Tibial artery (tissue), 4 donors: ENCODE data around the gene AGMAT.

Experiments used
- DNase-seq, 2 donors: peaks; one replicate each; pipeline ENCODE4 v3.0.0-alpha.2; 2019
- H3K27ac ChIP-seq, 2 donors: fragments of 200-600 bp; sonication (generic) in 1 of 2; 1 replicate in 1 of 2; 2 replicates in 1 of 2; pipeline ENCODE4 v1.5.1; 2018 to 2019; ENCODE audit warnings: mild to moderate bottlenecking in 1 of 2
- H3K27me3 ChIP-seq, 2 donors: fragments of 200-600 bp; sonication (generic) in 1 of 2; one replicate each; pipeline versions ENCODE4 v1.5.1 to v1.6.0; 2016 to 2019
- H3K36me3 ChIP-seq, 3 donors: fragments of 200-600 bp; sonication (generic) in 2 of 3; one replicate each; pipeline ENCODE4 v1.5.1; 2016 to 2019; ENCODE audit warnings: mild to moderate bottlenecking in 2 of 3
- H3K4me1 ChIP-seq, 4 donors: fragments of 200-600 bp; sonication (generic) in 2 of 4; 1 replicate in 3 of 4; 2 replicates in 1 of 4; pipeline ENCODE4 v1.5.1; 2016 to 2019
- H3K4me3 ChIP-seq, 2 donors: fragments of 200-600 bp; sonication (generic) in 1 of 2; 1 replicate in 1 of 2; 2 replicates in 1 of 2; pipeline ENCODE4 v1.5.1; 2018 to 2019; ENCODE audit warnings: mild to moderate bottlenecking in 2 of 2
- H3K9me3 ChIP-seq, 3 donors: fragments of 200-600 bp; sonication (generic) in 1 of 3; one replicate each; pipeline ENCODE4 v1.5.1; 2016 to 2019
- intact Hi-C: fragments of 100-400 bp; cut with DNase I; formaldehyde crosslinking; loops from one replicate; pipeline ENCODE4 v1.15.0; 2023; ENCODE audit warnings: low total_unique reads
- TF ChIP-seq, protein P1 (sequence below), 2 experiments: fragments of 200-600 bp in 1 of 2; fragments of 450-650 bp in 1 of 2; IDR thresholded peaks; one replicate each; pipeline ENCODE4 v1.5.1; 2017 to 2019; ENCODE audit warnings: antibody characterized with exemption in 2 of 2, mild to moderate bottlenecking in 1 of 2, moderate library complexity in 1 of 2

Gene AGMAT

GRCh38 chr1:15626269-15626950, 41.6 kb upstream of the AGMAT start:
- Histone ChIP-seq H3K27ac (no peak overlapping the region), H3K36me3 (peaks cover 4 to 24% (median 13%) of the 10 kb centered on the region in 3 donors), H3K9me3 (no peaks in the 10 kb centered on the region), H3K4me1 (peaks cover 0 to 12% (median 4%) of the 10 kb centered on the region in 4 donors), H3K4me3 (no peak overlapping the region), H3K27me3 (no peaks in the 10 kb centered on the region)
- TF ChIP-seq, protein P1, sequence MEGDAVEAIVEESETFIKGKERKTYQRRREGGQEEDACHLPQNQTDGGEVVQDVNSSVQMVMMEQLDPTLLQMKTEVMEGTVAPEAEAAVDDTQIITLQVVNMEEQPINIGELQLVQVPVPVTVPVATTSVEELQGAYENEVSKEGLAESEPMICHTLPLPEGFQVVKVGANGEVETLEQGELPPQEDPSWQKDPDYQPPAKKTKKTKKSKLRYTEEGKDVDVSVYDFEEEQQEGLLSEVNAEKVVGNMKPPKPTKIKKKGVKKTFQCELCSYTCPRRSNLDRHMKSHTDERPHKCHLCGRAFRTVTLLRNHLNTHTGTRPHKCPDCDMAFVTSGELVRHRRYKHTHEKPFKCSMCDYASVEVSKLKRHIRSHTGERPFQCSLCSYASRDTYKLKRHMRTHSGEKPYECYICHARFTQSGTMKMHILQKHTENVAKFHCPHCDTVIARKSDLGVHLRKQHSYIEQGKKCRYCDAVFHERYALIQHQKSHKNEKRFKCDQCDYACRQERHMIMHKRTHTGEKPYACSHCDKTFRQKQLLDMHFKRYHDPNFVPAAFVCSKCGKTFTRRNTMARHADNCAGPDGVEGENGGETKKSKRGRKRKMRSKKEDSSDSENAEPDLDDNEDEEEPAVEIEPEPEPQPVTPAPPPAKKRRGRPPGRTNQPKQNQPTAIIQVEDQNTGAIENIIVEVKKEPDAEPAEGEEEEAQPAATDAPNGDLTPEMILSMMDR (IDR thresholded peaks at IDR 0.05), result no peak
- peak in 1 of 2 donors; percentile 29 for DNase-seq
- intact Hi-C loops, result no loop called here

GRCh38 chr1:15625056-15625917, 40.4 kb upstream of the AGMAT start:
- H3K4me1 ChIP-seq, result peaks cover 0 to 20% (median 7%) of the 10 kb centered on the region in 4 donors
- no peak overlapping the region for H3K27ac ChIP-seq
- H3K36me3 ChIP-seq, result peaks cover 0 to 12% (median 1%) of the 10 kb centered on the region in 3 donors
- no peak for DNase-seq
- no peaks in the 10 kb centered on the region for H3K27me3 ChIP-seq
- TF ChIP-seq, protein P1 (IDR thresholded peaks at IDR 0.05), result no peak
- no peak overlapping the region for H3K4me3 ChIP-seq
- no peaks in the 10 kb centered on the region for H3K9me3 ChIP-seq
- intact Hi-C loops, result no loop called here

GRCh38 chr1:15624133-15624714, 39.4 kb upstream of the AGMAT start:
- no peak overlapping the region for H3K4me3 ChIP-seq
- H3K9me3 ChIP-seq, result no peaks in the 10 kb centered on the region
- DNase-seq, result no peak
- intact Hi-C loops, result loop anchor here (5.0 kb wide), 1 partner anchor 58 kb away; the partner anchor contains the start of gene PLEKHM2
- H3K27me3 ChIP-seq, result no peaks in the 10 kb centered on the region
- H3K36me3 ChIP-seq, result peaks cover 0 to 9% (median 0%) of the 10 kb centered on the region in 3 donors
- peaks cover 0 to 31% (median 16%) of the 10 kb centered on the region in 4 donors for H3K4me1 ChIP-seq
- no peak overlapping the region for H3K27ac ChIP-seq
- TF ChIP-seq, protein P1 (IDR thresholded peaks at IDR 0.05), result no peak

- TF ChIP-seq, protein P1 (IDR thresholded peaks at IDR 0.05), result no peak
- intact Hi-C loops, result loop anchor here (5.0 kb wide), 1 partner anchor 59 kb away; the partner anchor contains the start of gene PLEKHM2
- peaks cover 0 to 39% (median 23%) of the 10 kb centered on the region in 4 donors for H3K4me1 ChIP-seq
Measured at GRCh38 chr1:15623435-15623834, 38.6 kb upstream of the AGMAT start.

DNA sequence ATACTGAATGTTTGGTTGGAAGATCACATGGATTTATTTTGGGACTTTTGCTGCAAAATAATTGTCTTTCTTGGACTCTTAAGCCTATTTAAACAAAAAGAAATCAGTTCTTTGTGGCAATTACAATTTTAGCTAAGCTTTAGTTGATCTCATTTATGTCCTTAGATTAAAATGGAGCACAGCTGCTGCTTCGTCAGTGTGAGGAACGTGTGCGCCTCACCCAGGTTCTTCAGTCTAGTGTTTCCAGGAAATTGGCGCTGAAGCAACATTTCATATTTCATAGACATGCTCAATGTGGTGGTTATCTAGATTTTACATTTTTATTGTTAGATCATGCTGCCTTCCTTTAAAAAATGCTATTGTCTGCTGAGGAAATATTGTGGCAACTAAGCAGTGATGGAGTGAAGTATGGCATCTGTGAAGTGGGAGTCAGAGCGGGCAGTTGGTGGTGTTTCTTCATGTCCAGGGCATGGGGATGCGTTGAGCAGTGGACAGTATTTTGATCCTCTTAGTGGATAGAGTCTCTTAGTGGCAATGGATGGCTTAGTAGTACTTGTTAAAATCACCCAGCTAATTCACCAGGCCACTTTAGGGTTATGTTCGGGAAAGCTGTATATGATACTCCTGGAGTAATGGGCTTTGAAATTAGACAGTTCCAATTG, 38.0 kb upstream of the AGMAT start:
- H3K27ac ChIP-seq, result no peak overlapping the region

More at GRCh38 chr1:15623435-15623834, 38.6 kb upstream of the AGMAT start:
- Histone ChIP-seq H3K4me3 (no peak overlapping the region), H3K36me3 (peaks cover 0 to 9% (median 0%) of the 10 kb centered on the region in 3 donors), H3K27me3 (no peaks in the 10 kb centered on the region), H3K27ac (no peak overlapping the region), H3K9me3 (no peaks in the 10 kb centered on the region)
- DNase-seq, result no peak

More for the DNA sequence above, 38.0 kb upstream of the AGMAT start:
- TF ChIP-seq, protein P1 (IDR thresholded peaks at IDR 0.05), result no peak
- Histone ChIP-seq H3K27me3 (no peaks in the 10 kb centered on the region), H3K4me1 (peaks cover 0 to 38% (median 23%) of the 10 kb centered on the region in 4 donors), H3K9me3 (no peaks in the 10 kb centered on the region), H3K36me3 (peaks cover 0 to 9% (median 0%) of the 10 kb centered on the region in 3 donors), H3K4me3 (no peak overlapping the region)
- intact Hi-C loops, result loop anchor here (5.0 kb wide), 1 partner anchor 59 kb away; the partner anchor contains the start of gene PLEKHM2
- no peak for DNase-seq
